ENCODE results near the gene RAD21L1.

GRCh38 chr20:1254254-1254653 lies 28.4 kb downstream of the RAD21L1 start:
- TF ChIP-seq, protein P1, sequence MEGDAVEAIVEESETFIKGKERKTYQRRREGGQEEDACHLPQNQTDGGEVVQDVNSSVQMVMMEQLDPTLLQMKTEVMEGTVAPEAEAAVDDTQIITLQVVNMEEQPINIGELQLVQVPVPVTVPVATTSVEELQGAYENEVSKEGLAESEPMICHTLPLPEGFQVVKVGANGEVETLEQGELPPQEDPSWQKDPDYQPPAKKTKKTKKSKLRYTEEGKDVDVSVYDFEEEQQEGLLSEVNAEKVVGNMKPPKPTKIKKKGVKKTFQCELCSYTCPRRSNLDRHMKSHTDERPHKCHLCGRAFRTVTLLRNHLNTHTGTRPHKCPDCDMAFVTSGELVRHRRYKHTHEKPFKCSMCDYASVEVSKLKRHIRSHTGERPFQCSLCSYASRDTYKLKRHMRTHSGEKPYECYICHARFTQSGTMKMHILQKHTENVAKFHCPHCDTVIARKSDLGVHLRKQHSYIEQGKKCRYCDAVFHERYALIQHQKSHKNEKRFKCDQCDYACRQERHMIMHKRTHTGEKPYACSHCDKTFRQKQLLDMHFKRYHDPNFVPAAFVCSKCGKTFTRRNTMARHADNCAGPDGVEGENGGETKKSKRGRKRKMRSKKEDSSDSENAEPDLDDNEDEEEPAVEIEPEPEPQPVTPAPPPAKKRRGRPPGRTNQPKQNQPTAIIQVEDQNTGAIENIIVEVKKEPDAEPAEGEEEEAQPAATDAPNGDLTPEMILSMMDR (IDR thresholded peaks at IDR 0.05; ENCODE audit: poor library complexity) = no peak
- TF ChIP-seq EZH2phosphoT487 (IDR thresholded peaks at IDR 0.05; ENCODE audit: low read depth, severe bottlenecking, unreplicated experiment) = no peak
